ENCODE results near the gene MXRA8.
"Not testable (repeated sequence)": the region's sequence is repeated elsewhere in the genome, so short reads cannot be mapped to it uniquely, and the experiment has no call there.

MXRA8 gene

GRCh38 chr1:1318777-1319645, 39.3 kb downstream of the MXRA8 start:
- DNase-seq, result no peak

DNA sequence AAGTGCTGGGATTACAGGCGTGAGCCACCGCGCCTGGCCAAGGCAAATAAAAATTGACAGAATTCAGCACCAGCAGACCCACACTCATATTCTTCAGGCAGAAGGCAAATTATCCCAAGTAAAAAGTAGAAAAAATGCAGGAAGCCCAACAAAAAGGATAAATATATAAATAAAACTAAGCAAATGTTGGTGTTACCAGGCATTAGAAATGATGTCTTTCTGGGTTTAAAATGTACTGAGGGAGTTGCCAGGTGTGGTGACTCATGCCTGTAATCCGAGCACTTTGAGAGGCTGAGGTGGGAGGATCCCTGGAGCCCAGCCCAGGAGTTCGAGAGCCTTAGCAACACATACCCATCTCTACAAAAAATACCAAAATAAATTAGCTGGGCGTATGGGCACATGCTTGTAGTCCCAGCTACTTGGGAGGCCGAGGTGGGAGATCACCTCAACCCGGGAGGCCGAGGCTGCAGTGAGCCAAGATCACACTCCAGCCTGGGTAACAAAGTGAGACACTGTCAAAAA, 40.2 kb downstream of the MXRA8 start:
- DNase-seq, result no peak

DNA sequence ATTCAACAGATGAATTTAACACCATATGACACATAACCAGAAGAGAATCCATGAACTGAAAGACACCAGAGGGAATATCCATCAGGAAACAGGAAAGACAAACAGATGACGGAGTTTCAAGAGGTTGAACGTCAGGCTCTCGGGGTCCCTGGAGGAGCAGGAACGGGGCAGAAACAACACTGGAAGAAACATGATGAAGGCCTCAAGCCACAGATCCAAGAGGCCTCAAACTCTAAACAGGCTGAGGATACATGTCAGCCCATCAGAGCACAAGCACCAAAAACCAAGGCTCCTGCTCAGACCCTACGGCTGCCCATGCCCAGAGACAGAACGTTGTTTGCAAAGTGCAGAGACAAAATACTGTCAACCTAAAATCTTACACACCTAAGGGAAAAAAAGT, 40.9 kb downstream of the MXRA8 start:
- no peak for DNase-seq

GRCh38 chr1:1316199-1316598, 42.2 kb downstream of the MXRA8 start:
- not testable (repeated sequence) for DNase-seq

DNA sequence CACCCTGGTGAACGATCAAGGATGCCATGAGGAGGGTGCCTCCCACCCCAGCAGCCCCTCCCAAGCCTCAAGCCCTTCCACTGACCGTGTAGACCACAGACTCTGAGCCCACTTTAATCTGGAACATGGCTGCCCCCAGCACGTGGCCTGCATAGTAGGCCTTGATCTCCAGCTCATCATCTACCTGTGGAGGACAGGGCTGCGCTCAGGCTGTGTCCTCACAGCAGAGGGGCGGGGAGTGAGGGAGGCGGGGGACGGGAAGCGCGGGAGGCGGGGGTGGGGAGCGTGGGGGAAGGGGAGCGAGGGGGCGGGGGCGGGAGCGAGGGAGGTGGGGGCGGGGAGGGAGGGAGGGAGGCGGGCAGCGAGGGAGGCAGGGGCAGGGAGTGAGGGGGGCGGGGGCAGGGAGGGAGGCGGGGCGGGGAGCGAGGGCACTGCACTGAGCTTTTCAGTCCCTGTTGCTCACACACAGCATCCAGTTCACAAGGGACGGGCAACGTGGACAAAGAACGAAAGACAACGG, 42.9 kb downstream of the MXRA8 start:
- DNase-seq, result no peak

- DNase-seq, result no peak
Measured at GRCh38 chr1:1314678-1315335, 43.5 kb downstream of the MXRA8 start.

- DNase-seq, result no peak
Measured at GRCh38 chr1:1314237-1314586, 44.1 kb downstream of the MXRA8 start.

DNA sequence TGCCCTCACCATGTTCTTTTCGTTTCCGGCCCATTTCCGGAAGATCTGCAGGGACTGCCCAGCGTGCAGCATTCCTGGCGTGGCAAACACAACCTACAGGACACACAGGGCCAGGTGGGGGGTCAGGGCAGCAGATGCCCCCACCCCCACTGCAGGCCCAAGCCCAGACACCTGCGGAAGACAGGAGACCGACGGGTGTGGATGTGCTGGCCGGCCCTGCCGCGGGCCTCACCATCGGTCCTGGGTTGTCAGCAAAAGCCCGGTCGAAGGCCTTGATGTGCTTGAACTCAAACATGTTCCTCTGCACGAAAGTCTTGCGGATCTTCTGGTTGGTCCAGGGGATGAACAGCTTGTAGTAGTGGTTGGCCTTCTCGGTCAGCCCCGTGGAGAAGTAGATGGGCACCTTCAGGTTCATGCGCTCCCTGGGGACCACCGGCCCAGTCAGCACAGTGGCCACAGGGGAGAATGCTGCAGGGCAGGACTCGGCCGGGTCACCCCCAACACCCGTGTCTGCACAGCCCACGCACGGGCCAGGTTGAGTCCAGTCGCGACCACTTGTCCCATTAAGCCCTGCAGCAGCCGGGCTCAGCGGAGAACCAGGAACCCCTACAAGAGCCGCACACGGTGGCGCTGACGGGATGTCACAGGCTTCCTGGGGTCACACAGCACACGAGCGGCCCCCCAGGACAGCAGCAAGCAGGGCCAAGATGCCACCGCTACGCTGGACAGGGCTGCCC, 44.7 kb downstream of the MXRA8 start:
- no peak for DNase-seq

DNA sequence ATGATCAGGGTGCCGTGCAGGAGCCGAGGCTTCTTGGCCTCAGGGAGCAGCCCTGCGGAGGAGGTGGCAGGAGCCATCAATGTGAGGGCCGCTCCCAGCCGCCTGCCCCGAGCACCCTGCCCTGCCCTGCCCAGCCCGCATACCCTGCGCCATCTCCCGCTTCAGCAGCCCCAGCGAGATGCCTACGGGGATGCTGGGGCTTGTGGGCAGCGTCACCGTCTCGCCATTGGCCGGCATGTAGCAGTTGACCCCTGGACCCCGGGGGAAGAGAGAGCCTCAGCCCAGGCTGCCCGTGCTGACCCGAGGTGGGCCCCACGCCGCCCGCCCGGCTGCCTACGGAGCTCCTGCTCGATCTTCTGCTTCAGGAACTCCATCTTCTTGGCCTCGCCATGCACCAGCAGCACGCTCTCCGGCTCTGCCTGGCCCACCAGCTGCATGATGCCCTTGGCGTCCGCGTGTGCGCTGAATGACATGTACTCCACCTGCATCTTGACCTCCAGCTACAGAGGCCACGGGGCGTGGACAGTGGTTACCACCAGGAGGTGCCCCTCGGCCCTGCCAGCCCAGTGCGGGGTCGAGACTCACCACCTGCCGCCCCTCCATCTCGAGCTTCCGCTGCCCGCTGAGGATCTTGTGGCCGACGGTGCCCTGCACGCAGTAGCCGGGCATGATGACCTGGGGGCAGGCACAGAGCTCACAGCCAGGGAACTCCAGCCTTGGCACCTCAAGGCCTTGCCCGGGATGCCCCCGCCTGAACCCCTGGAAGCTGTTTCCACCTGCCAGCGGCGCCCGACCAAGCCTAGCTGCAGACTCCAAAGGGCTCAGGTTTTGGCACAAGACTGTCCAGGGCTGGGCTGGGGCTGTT, 45.7 kb downstream of the MXRA8 start:
- no peak for DNase-seq

- DNase-seq, result no peak
Measured at GRCh38 chr1:1311107-1312104, 46.9 kb downstream of the MXRA8 start.

DNA sequence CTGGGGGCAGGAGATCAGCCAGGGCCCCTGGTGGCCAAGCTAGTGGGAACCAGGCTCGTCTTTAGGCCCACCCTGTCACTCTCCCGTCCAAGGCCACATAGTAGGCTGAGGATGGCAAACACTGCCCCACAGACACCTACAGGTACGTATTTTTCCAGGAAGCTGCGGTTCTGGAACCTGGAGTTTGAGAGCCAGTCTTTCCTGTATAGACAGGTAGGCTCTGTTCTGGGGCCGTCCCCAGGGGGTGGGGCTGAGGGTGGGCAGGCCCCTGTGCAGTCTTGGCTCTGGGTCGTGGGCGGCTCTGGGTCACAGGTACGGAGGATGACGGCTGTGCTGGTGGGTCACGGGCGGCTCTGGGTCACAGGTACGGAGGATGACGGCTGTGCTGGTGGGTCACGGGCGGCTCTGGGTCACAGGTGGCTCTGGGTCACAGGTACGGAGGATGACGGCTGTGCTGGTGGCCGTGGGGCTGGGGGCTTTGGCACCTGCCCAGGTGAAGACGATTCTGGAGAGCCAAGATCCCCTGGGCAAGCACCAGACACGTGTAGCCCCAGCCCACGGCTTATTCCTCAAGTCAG, 47.8 kb downstream of the MXRA8 start:
- no peak for DNase-seq

DNA sequence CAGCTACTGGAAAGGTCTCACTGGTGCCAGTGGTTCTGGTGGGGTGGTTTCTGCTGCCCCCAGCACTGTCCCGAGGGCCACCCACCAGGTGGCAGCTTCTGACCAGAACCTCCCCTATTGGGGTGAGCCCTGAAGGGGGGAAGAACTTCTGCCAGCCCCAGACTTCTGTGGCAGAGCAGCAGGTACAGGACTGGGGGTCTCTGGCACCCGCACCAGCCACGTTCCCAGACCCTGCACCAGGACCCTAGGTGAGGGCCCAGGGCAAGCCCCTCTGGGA, 48.3 kb downstream of the MXRA8 start:
- DNase-seq, result no peak

DNA sequence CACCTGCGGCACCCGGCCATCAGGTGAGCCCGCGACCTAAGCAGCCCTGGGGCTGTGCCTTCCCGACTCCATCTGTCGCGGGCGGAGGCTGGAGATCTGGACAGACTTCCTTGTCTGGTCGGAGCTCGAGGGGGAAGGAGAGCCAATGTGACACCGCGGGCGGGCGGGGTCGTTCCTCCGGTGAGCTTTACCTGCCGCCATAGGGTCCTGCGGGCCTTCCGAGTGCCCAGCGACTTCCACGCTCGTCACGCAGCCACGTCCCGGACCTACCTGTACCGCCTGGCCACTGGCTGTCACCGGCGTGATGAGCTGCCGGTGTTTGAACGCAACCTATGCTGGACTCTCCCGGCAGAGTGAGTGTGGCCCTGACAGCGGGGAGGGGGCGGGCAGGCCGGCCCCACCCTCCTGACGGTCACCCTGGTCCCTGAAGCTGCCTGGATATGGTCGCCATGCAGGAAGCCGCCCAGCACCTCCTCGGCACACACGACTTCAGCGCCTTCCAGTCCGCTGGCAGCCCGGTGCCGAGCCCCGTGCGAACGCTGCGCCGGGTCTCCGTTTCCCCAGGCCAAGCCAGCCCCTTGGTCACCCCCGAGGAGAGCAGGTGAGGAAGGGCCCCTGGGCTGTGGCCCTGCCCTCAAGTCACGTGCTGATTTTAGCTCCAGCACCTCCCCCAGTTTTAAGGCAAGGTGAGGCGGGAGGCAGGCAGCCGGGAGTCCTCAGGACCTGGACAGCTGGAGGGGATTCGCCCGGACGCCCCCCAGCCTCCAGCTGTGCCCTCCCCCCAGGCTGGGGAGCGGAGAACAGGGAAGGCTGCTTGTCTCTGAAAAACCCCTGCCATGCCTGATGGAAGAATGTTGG, 48.9 kb downstream of the MXRA8 start:
- no peak for DNase-seq

DNA sequence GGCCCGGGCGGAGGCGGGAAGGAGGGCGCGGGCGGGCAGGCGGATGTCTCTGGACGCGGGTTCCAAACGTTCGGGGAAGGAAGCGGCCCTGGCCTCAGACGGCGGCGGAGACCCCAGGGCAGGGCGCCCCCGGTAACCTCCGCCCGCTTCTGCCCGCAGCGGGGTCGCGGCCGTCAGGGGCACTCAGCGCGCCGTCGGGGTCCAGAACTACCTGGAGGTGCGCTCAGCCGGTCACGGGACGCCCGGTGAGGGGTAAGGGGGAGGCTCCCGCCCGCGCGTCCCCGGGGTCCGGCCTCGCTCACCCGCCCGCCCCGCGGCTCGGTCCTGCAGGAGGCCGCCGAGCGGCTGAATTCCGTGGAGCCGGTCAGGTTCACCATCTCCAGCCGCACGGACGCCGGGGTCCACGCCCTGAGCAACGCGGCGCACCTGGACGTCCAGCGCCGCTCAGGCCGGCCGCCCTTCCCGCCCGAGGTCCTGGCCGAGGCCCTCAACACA, 49.6 kb downstream of the MXRA8 start:
- DNase-seq, result no peak

GRCh38 chr1:1307923-1308755, 50.2 kb downstream of the MXRA8 start, which contains the start of the genes ACAP3 and PUSL1:
ACAP3 (minus strand) TSS chr1:1307930; CDS start chr1:1307815, 115 bp downstream.
PUSL1 (plus strand) TSS chr1:1308597; CDS start chr1:1308644, 47 bp downstream.
- peak; percentile 95 for DNase-seq

GRCh38 chr1:1307261-1307922, 51.0 kb downstream of the MXRA8 start:
- peak; percentile 40 for DNase-seq

GRCh38 chr1:1306661-1307260, 51.6 kb downstream of the MXRA8 start:
- DNase-seq, result peak; percentile 63

Measured in eye (tissue), 1 donor.